ENCODE results near the gene FRMD4A. TPM values are rescaled to one million over a fixed set of nuclear protein-coding genes. Genes with fewer than 3 reads are reported as not detected.
"Not testable (repeated sequence)": the region's sequence is repeated elsewhere in the genome, so short reads cannot be mapped to it uniquely, and the experiment has no call there.

Gene FRMD4A
- total RNA-seq, 3 donors from 2014 or later, result 0.46 to 1.4 (median 0.76) TPM

DNA sequence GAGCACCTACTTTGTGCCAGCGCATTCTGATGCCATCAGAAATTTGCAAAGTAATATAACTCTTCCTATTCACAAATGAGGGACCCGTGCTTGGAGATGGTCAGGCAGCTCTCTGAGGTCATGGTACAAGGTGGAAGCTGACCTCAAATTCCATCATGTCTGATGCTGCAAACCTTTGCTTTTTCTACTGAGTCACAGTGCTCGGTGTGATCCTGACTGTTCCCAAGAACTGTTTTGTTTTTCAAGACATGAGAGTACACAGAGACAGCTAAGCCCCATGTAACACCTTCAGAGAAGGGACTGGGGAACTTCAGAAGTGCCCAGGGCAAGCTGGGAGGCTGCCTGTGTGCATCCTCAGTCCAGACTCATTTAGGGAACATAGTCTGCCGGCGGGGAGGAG lies 111.3 kb downstream of the FRMD4A start:
- DNase-seq, result no peak
- peaks cover 14% of the 10 kb centered on the region for H3K27me3 Mint-ChIP-seq (ENCODE audit: low read depth)
- ATAC-seq, result no peak
- H3K4me3 Mint-ChIP-seq, result no peak overlapping the region
- no peaks in the 10 kb centered on the region for H3K9me3 Mint-ChIP-seq
- no peaks in the 10 kb centered on the region for H3K36me3 Mint-ChIP-seq (ENCODE audit: insufficient read depth)
- no peaks in the 10 kb centered on the region for H3K4me1 Mint-ChIP-seq (ENCODE audit: low read depth)

DNA sequence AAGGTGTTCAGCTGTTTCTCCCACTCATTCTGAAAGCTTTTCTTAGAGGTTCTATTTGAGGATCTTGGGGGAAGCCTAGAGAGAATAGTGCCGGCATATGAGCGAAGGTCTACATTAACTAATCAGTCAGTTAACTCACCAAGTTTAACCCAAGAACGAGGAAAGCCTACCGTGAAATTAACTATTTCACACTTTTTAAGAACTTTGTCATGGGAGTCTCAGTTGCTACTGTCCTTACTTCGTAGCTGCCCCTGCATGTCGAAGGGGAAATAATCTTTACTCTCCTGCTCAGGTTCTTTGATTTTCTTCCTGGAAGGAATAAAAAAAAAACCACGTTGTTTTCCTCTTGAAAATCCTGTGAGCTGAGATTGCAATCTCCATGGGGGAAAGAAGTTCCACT lies 115.1 kb downstream of the FRMD4A start:
- Mint-ChIP-seq H3K9me3 (no peaks in the 10 kb centered on the region), H3K36me3 (ENCODE audit: insufficient read depth) (no peaks in the 10 kb centered on the region), H3K27me3 (ENCODE audit: low read depth) (peaks cover 4% of the 10 kb centered on the region), H3K4me3 (no peak overlapping the region), H3K4me1 (ENCODE audit: low read depth) (no peaks in the 10 kb centered on the region)
- ATAC-seq, result no peak
- no peak for DNase-seq

DNA sequence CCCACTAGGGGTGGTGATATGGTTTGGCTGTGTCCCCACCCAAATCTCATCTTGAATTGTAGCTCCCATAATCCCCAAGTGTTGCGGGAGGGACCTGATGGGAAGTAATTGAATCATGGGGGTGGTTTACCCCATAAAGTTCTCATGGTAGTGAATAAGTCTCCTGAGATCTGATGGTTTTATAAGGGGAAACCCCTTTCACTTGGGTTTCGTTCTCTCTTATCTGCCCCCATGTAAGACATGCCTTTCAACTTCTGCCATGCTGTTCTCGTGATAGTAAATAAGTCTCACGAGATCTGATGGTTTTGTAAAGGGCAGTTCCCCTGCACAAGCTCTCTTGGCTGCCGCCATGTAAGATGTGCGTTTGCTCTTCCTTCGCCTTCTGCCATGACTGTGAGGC lies 117.0 kb downstream of the FRMD4A start:
- H3K4me1 Mint-ChIP-seq (ENCODE audit: low read depth); DNase-seq; H3K4me3 Mint-ChIP-seq; H3K9me3 Mint-ChIP-seq; H3K36me3 Mint-ChIP-seq (ENCODE audit: insufficient read depth); H3K27me3 Mint-ChIP-seq (ENCODE audit: low read depth): not testable (repeated sequence)
- peak; percentile 62 to 65 for ATAC-seq

DNA sequence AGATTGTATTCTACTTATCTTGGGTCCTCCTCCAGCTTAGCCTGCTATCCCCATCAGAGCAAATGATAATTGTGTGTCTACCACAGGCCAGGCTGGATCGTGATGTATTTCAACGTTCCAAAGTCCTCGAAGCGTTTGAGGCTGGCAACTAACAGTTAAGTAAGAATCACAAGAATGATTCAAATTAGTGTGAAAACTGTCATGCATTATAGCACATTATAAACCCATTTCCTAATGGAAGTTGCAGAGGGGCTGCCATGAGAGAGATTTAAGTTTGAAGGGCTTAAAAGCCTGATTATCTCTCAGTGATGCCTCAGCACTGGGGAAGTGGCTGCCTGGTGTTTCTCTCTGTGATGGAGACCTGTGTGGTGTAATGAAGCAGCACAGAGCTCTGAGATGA lies 119.1 kb downstream of the FRMD4A start:
- ATAC-seq (no peak), DNase-seq (no peak)
- no peaks in the 10 kb centered on the region for H3K36me3 Mint-ChIP-seq (ENCODE audit: insufficient read depth)
- H3K4me1 Mint-ChIP-seq (ENCODE audit: low read depth), result no peaks in the 10 kb centered on the region
- H3K9me3 Mint-ChIP-seq, result no peaks in the 10 kb centered on the region
- H3K27me3 Mint-ChIP-seq (ENCODE audit: low read depth), result peaks cover 1% of the 10 kb centered on the region
- no peak overlapping the region for H3K4me3 Mint-ChIP-seq

DNA sequence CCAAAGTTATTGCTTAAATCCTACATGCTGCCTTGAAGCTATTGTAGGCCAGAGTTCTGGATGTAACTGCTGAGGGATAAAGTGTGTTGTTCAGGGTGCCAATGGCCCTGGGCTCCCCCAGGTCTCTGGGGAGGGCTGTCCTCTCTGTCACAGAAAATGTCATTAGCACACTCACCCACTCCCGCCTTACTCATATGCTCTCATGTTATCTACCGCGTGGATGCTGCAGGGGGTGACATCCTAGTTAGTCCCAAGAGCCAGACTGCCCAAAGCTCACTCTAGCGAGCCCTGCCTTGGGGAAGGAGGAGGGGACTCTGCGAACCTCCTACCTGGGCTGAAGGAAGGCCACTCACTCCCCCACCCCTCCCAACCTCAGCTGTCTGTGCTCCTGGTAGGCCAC lies 122.5 kb downstream of the FRMD4A start:
- no peaks in the 10 kb centered on the region for H3K4me1 Mint-ChIP-seq (ENCODE audit: low read depth)
- H3K27me3 Mint-ChIP-seq (ENCODE audit: low read depth), result no peaks in the 10 kb centered on the region
- DNase-seq (no peak), ATAC-seq (no peak)
- H3K9me3 Mint-ChIP-seq, result no peaks in the 10 kb centered on the region
- no peak overlapping the region for H3K4me3 Mint-ChIP-seq
- H3K36me3 Mint-ChIP-seq (ENCODE audit: insufficient read depth), result no peaks in the 10 kb centered on the region

DNA sequence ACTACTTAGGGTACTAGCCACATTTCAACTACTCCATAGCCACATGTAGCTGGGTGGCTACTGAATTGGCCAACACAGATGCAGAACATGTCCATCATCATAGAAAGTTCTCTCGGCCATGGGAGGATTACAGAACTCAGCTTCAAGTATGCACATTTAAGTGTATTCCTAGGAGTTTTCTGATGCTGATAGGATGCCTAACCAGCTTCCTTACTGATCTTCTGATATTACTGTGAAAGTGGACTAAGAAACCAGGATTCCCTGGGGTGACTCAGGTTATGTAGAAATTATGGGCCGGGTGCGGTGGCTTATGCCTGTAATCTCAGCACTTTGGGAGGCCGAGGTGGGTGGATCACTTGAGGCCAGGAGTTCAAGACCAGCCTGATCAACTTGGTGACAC lies 125.5 kb downstream of the FRMD4A start:
- H3K9me3 Mint-ChIP-seq, result no peaks in the 10 kb centered on the region
- DNase-seq (no peak), ATAC-seq (no peak)
- H3K27me3 Mint-ChIP-seq (ENCODE audit: low read depth), result peaks cover 5% of the 10 kb centered on the region
- no peak overlapping the region for H3K4me3 Mint-ChIP-seq
- H3K4me1 Mint-ChIP-seq (ENCODE audit: low read depth), result no peaks in the 10 kb centered on the region
- no peaks in the 10 kb centered on the region for H3K36me3 Mint-ChIP-seq (ENCODE audit: insufficient read depth)

DNA sequence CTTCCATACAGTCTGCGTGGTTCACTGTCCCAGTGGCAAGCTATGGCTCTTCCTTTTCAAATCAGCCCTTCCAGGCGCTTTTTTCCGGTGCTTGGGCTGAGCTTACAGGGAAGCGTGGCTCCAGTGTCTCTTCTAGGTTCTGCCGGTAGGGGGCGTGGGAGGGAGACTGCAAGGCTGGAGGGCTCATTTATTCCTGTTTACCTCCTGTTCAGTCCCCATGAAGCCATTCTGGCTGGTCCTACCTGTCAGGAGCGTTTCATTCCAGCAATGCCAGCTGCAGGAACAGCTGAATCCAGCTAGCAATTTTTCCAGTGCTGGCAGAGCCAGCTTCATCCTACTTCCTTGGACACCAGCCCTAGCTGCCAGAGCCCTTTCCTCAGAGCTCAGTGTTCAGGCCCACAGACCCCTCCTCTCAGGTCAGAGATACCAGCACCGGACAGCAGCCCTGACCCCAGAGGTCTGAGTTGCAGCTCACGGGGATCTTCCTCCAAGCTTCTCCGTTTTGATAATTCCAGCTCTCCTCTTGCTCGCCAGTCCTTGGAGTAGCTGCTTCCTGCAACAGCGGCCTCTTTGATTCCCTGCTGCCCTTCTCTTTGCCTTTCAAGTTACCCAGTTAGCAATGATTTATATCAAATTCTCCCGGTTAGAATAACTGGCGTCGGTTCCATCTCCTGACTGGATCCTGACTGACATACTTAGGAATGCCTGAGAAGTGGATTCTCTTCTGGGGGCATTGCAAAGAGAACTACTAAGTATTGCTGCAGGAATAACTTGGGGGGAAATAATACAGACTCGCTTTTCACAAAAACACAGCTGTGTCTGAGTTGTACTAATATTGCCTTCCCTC lies 129.8 kb downstream of the FRMD4A start:
- no peak overlapping the region for H3K4me3 Mint-ChIP-seq
- H3K9me3 Mint-ChIP-seq, result no peaks in the 10 kb centered on the region
- DNase-seq (no peak), ATAC-seq (no peak)
- peaks cover 16% of the 10 kb centered on the region for H3K27me3 Mint-ChIP-seq (ENCODE audit: low read depth)
- H3K36me3 Mint-ChIP-seq (ENCODE audit: insufficient read depth), result no peaks in the 10 kb centered on the region
- no peaks in the 10 kb centered on the region for H3K4me1 Mint-ChIP-seq (ENCODE audit: low read depth)

DNA sequence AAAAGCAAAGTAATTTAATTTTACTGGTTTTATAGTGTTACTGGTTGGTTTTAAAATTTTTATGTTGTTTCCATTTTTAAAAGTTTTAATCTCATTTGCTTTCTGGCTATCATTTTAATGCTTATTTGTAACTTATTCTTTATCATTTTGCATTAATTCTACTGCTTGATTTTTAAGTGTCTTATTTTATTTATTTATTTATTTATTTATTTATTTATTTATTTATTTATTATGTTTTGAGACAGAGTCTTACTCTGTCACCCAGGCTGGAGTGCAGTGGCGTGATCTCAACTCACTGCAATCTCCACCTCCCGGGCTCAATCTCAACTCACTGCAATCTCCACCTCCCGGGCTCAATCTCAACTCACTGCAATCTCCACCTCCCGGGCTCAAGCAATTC lies 131.6 kb downstream of the FRMD4A start:
- peaks cover 22% of the 10 kb centered on the region for H3K27me3 Mint-ChIP-seq (ENCODE audit: low read depth)
- H3K36me3 Mint-ChIP-seq (ENCODE audit: insufficient read depth); H3K9me3 Mint-ChIP-seq; H3K4me3 Mint-ChIP-seq; H3K4me1 Mint-ChIP-seq (ENCODE audit: low read depth); ATAC-seq; DNase-seq: not testable (repeated sequence)

DNA sequence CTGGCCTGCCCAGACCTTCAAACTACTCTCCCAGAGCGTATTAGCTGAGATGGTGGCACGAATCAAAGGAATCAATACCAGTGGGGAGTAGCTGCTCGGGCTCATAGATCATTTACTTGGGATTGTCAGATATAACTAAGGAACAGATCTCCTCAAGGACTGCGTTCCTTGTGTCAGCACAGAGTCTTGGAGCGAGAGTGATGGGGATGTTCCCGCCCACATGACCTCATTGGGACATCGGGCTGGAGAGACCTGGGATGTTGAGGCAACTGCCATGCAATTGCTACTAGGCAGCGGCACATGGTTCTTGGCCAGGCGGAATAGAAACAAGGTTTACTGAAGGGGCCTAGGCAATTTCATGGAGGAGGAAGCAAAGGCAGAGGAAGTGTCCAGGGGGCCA lies 132.6 kb downstream of the FRMD4A start:
- ATAC-seq (no peak), DNase-seq (no peak)
- no peaks in the 10 kb centered on the region for H3K36me3 Mint-ChIP-seq (ENCODE audit: insufficient read depth)
- H3K27me3 Mint-ChIP-seq (ENCODE audit: low read depth), result peaks cover 25% of the 10 kb centered on the region
- no peak overlapping the region for H3K4me3 Mint-ChIP-seq
- H3K9me3 Mint-ChIP-seq, result no peaks in the 10 kb centered on the region
- no peaks in the 10 kb centered on the region for H3K4me1 Mint-ChIP-seq (ENCODE audit: low read depth)

DNA sequence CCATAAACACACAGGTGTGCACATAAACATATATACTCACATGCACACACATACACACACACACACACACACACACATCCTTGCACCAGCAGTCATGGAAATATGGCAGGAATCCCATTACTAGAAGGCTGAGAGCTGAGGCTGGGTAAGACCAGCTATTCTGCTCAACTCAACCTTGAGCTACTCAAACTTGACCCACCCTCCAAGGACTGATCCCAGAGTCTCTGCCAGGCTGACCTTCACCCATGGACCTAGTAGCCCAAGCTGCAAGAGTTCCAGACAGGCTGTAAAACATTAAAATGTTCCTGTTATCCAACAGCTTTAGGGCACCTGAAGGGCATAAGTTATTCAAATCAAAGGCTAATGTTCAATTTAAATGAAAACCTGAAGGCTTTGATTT lies 134.6 kb downstream of the FRMD4A start:
- Mint-ChIP-seq H3K27me3 (ENCODE audit: low read depth) (peaks cover 23% of the 10 kb centered on the region), H3K36me3 (ENCODE audit: insufficient read depth) (no peaks in the 10 kb centered on the region), H3K4me1 (ENCODE audit: low read depth) (no peaks in the 10 kb centered on the region), H3K4me3 (no peak overlapping the region), H3K9me3 (no peaks in the 10 kb centered on the region)
- ATAC-seq (no peak), DNase-seq (no peak)

DNA sequence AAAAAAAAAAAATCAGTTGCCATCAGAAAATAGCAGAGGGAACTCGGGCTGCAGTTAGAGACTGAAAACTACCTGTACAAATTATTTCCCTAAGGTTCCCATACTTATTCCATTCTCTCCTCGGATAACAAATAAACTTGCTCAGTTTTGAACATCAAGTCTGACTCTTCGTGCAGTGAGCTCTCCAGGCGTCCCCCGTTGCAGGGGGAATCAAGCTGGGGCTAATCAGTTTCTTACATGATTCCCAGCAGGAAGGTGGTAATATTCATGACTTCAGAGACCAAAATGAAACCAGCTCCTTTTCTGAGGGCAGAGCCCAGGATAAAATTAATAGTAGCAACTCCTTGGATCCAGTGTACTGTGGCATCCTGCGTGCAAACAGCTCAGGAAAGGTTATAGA lies 135.3 kb downstream of the FRMD4A start:
- no peaks in the 10 kb centered on the region for H3K4me1 Mint-ChIP-seq (ENCODE audit: low read depth)
- no peaks in the 10 kb centered on the region for H3K9me3 Mint-ChIP-seq
- ATAC-seq (no peak), DNase-seq (no peak)
- H3K36me3 Mint-ChIP-seq (ENCODE audit: insufficient read depth), result no peaks in the 10 kb centered on the region
- no peak overlapping the region for H3K4me3 Mint-ChIP-seq
- peaks cover 23% of the 10 kb centered on the region for H3K27me3 Mint-ChIP-seq (ENCODE audit: low read depth)

DNA sequence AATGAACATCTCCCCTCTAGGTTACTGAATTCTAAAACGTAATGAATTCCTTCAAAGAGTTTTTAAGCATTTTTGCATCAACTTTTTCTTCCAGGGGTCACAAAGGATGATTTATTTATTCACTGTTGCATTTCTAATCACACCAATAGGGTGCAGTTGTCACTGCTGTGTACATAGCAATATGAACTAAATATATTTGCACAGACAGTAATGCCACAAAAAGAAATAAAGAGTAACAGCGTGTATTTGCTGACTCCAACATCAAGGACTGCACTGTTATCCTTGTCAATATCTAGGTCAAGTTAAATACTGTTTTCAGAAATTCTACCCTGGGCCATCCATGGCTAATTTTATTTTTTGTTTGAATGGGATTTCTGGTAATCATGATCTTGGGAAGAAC lies 138.0 kb downstream of the FRMD4A start:
- H3K27me3 Mint-ChIP-seq (ENCODE audit: low read depth), result peaks cover 20% of the 10 kb centered on the region
- H3K36me3 Mint-ChIP-seq (ENCODE audit: insufficient read depth), result no peaks in the 10 kb centered on the region
- ATAC-seq (no peak), DNase-seq (no peak)
- H3K4me1 Mint-ChIP-seq (ENCODE audit: low read depth), result no peaks in the 10 kb centered on the region
- no peak overlapping the region for H3K4me3 Mint-ChIP-seq
- no peaks in the 10 kb centered on the region for H3K9me3 Mint-ChIP-seq

DNA sequence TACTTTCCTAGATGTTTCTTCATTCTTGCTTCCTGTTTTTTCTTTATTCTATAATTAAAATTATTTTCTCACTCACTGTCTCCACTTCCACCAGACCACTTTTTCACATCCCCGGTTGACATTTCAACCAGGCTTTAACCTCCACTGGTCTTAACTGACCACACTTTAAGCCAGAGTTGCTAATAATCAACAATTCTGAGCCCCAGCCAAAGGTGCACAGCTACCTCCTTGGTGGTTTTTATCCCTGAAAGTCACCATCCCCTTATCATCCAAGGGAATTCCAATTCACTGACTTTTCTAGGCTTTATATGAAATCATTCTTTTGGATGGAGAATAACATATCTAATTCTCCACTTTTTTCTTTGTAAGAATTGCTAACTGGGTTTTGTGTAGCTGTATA lies 138.9 kb downstream of the FRMD4A start:
- H3K9me3 Mint-ChIP-seq, result no peaks in the 10 kb centered on the region
- H3K36me3 Mint-ChIP-seq (ENCODE audit: insufficient read depth), result no peaks in the 10 kb centered on the region
- H3K4me3 Mint-ChIP-seq, result no peak overlapping the region
- no peaks in the 10 kb centered on the region for H3K4me1 Mint-ChIP-seq (ENCODE audit: low read depth)
- DNase-seq (no peak), ATAC-seq (no peak)
- peaks cover 16% of the 10 kb centered on the region for H3K27me3 Mint-ChIP-seq (ENCODE audit: low read depth)

DNA sequence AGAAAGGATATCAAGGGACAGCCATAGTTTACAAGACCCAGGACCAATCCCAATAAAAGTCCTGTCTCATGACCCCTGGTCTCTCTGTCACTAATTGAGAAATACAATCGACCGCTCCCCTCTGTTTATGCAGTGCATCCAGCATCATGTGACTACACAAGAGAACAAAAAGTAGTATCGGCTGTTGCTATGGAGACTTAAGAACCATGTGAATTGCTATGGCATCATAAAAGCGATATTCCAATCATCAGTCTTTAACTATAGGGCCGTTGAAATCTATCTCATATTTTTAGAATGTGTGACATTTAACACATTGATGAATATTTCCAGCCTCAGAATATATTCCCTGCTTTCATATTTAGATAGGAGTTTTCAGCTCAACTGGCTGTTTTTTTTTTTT lies 139.3 kb downstream of the FRMD4A start:
- peaks cover under 1% of the 10 kb centered on the region for H3K4me1 Mint-ChIP-seq (ENCODE audit: low read depth)
- no peaks in the 10 kb centered on the region for H3K36me3 Mint-ChIP-seq (ENCODE audit: insufficient read depth)
- DNase-seq (no peak), ATAC-seq (no peak)
- no peaks in the 10 kb centered on the region for H3K9me3 Mint-ChIP-seq
- no peak overlapping the region for H3K4me3 Mint-ChIP-seq
- peaks cover 14% of the 10 kb centered on the region for H3K27me3 Mint-ChIP-seq (ENCODE audit: low read depth)

DNA sequence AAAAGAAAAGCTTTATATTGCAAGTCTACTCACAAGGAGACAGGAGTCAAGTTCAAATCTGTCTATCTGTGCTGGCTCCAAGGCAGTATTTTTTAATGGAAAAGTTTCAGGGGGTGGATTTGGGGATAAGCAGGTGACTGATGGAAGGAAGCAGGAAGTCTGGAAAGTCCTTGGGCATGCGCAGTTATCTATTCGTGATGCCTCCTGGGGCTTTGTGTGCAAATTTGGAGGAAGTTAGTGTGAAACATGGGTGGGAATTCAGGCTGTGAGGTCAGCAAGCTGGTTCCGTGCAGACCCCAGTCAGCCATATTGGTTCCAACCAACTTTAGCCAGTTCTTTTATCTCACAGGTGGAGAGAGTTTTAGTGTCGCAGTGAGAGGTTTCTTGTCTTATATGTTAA lies 140.0 kb downstream of the FRMD4A start:
- ATAC-seq (no peak), DNase-seq (no peak)
- Mint-ChIP-seq H3K4me3 (no peak overlapping the region), H3K9me3 (no peaks in the 10 kb centered on the region), H3K4me1 (ENCODE audit: low read depth) (peaks cover 7% of the 10 kb centered on the region), H3K36me3 (ENCODE audit: insufficient read depth) (no peaks in the 10 kb centered on the region), H3K27me3 (ENCODE audit: low read depth) (peaks cover 14% of the 10 kb centered on the region)
